DMS79 treated with DMSO at 0.1 percent for 48 hours (cell line): ENCODE data around the gene TLR10.

ENCODE experiments used
- DNase-seq: peaks from one replicate; lab custom pipeline; 2025; lab: John Stamatoyannopoulos, UW

The TLR10 gene

DNA sequence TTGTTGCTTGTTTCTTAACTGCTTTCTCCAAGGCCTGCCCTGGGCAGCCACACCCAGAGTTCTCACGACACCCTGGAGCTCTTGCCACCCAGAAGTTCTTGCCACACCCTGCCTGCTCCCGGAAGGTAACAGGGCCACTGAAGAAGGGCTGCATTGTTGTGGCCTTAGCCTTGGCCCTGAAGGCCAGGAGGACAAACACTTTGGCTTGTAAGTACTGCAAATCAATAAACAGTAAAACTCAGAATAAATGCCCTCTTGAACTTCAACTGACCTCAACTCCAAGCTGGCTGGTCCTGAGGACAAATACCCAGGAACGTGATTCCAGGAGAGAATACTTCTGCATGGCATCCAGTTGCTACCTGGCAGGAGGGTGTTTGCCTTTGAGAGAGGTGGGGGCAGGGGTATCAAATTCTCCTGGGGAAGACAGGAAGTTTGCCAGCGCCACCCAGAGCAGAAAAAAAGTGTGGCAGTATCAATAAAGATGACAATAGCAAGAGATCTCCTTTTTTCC lies 54.1 kb downstream of the TLR10 start:
- peak; percentile 34 for DNase-seq

DNA sequence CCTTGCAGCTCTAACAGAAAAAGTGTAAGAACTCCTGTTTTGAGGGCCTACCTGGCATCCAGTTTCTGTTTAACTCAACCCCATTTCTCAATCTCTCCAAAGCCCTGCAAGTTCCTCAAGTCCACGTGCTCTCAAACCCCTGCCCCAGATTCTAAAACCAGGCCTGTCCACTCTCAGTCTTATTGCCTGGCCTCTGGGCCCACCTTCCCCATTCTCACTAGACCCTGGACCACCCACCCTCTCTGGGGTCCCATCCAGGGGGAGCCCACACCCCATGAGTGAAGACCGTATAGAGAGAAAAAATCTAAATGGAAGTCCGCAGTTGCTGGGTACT lies 58.3 kb downstream of the TLR10 start:
- DNase-seq, result no peak

DNA sequence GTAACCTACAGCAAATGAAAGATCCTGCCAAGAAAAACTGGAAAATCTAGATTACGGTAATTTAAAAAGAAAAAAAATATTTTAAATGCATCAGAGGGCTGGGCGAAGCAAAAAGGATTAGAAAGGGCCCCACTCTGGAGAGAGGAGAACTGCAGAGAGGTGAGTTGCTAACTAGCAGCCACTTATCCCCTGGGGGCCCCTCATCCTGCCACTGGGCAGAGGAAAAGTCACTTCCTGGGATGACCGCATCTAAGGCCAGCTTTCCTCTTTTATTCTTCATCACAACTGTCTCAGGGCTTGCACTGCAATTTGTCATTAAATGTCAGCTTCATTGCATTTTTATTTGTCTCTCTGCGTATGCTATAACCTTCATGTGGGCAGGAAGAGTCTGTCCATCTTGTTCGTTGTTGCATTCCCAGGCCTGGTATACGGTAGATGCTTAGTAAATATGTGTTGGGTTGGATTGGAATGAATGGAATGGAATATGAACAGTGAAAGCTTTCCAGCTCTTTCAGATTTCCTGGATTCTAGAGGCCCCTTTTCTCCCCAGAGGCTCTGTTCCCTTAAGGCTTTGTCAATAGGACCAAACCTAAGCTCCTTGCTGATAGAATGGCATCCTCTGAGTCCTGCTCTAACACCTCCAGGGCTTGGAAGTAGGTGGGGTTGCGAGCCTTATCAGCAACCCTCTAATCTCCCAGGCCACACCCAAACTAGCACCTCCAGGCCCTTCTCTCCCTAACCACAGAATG lies 58.9 kb downstream of the TLR10 start:
- no peak for DNase-seq

DNA sequence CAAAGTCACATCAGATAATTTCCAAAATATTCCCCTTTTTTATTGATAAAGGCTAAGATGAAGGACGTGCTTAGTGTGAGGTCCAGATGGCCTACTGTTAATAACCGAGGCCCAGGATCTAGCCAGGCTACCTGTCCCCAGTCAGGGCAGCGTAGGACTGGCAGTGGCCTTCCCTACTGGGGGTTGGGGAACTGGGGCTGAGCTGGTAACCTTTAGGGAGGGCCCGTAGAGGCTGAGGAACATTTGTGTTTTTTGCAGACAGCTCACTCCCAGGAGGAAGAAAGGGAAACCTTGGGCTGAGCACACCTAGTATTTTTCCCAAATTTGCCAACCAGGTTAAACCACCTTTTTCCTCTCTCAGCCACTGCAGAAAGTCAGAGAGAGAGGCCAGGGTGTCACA lies 59.7 kb downstream of the TLR10 start:
- no peak for DNase-seq
